NCI-H1694 (cell line): ENCODE measurements around the gene CRHR2.

Source experiments
- DNase-seq: peaks from one replicate; lab custom pipeline; 2025; lab: John Stamatoyannopoulos, UW

CRHR2 gene

GRCh38 chr7:30706908-30707307 is 24.7 kb upstream of the CRHR2 start:
- no peak for DNase-seq

- no peak for DNase-seq
Measured at GRCh38 chr7:30706316-30706715, 24.1 kb upstream of the CRHR2 start.

GRCh38 chr7:30705596-30705995 is 23.3 kb upstream of the CRHR2 start:
- DNase-seq, result no peak

GRCh38 chr7:30705008-30705407 is 22.8 kb upstream of the CRHR2 start:
- no peak for DNase-seq

GRCh38 chr7:30703756-30704155 is 21.5 kb upstream of the CRHR2 start:
- DNase-seq, result no peak

GRCh38 chr7:30702200-30702599 is 19.9 kb upstream of the CRHR2 start:
- no peak for DNase-seq

- no peak for DNase-seq
Measured at GRCh38 chr7:30700941-30701340, 18.7 kb upstream of the CRHR2 start.

- no peak for DNase-seq
Measured at GRCh38 chr7:30699706-30700495, 17.6 kb upstream of the CRHR2 start.

GRCh38 chr7:30698481-30698880 is 16.2 kb upstream of the CRHR2 start:
- no peak for DNase-seq

GRCh38 chr7:30697719-30698460 is 15.6 kb upstream of the CRHR2 start:
- no peak for DNase-seq

- DNase-seq, result no peak
Measured at GRCh38 chr7:30694774-30695721, 12.8 kb upstream of the CRHR2 start.

GRCh38 chr7:30694218-30694745 is 12.0 kb upstream of the CRHR2 start:
- DNase-seq, result no peak

- no peak for DNase-seq
Measured at GRCh38 chr7:30692882-30693281, 10.6 kb upstream of the CRHR2 start.

GRCh38 chr7:30692438-30692837 is 10.2 kb upstream of the CRHR2 start:
- DNase-seq, result no peak

- no peak for DNase-seq
Measured at GRCh38 chr7:30690011-30690410, 7.8 kb upstream of the CRHR2 start.

- DNase-seq, result no peak
Measured at GRCh38 chr7:30688718-30689221, 6.5 kb upstream of the CRHR2 start.

GRCh38 chr7:30687604-30688003 is 5.3 kb upstream of the CRHR2 start:
- no peak for DNase-seq

GRCh38 chr7:30684351-30684750 is 2.1 kb upstream of the CRHR2 start:
- DNase-seq, result no peak

- no peak for DNase-seq
Measured at GRCh38 chr7:30683816-30684215, 1.6 kb upstream of the CRHR2 start.

- DNase-seq, result no peak
Measured at GRCh38 chr7:30683306-30683705, 1.1 kb upstream of the CRHR2 start.

- no peak for DNase-seq
Measured at GRCh38 chr7:30681815-30682211, 443 bp downstream of the CRHR2 start.

- no peak for DNase-seq
Measured at GRCh38 chr7:30681331-30681797, 892 bp downstream of the CRHR2 start.
